PFSK-1 (cell line): Measurements from ENCODE around the gene ADAMTS3.

Source experiments
- FOXP2 ChIP-seq: optimal IDR thresholded peaks from 2 replicates; pipeline ENCODE3; 2011; ENCODE audit warnings: borderline replicate concordance, control low read depth, inconsistent platforms; ENCODE audit not compliant: insufficient read depth; ENCODE audit errors: extremely low read length, extremely low read depth
- POLR2AphosphoS5 ChIP-seq: IDR thresholded peaks from 2 replicates; pipeline ENCODE4 v1.6.1; 2012; ENCODE audit warnings: low read depth, mild to moderate bottlenecking, control low read depth, low read length, moderate library complexity
- REST ChIP-seq, 2 experiments: IDR thresholded peaks; 2 replicates each; pipeline versions ENCODE4 v1.6.1 to v1.8.0; 2011 to 2012; ENCODE audit warnings: low read depth in 2 of 2, low read length in 2 of 2, control low read depth in 1 of 2, inconsistent platforms in 1 of 2, mild to moderate bottlenecking in 1 of 2, moderate library complexity in 1 of 2; ENCODE audit not compliant: insufficient read depth in 1 of 2
- SIN3A ChIP-seq: IDR thresholded peaks from 2 replicates; pipeline ENCODE4 v1.6.1; 2012; ENCODE audit warnings: mild to moderate bottlenecking, low read length, moderate library complexity, borderline replicate concordance; ENCODE audit not compliant: insufficient read depth
- TAF1 ChIP-seq: IDR thresholded peaks from 2 replicates; pipeline ENCODE4 v1.6.1; 2012; ENCODE audit warnings: low read length, control low read depth, borderline replicate concordance; ENCODE audit not compliant: insufficient read depth

ADAMTS3 gene

GRCh38 chr4:72553540-72554337 is 15.3 kb downstream of the ADAMTS3 start:
- no peak for TF ChIP-seq TAF1
- TF ChIP-seq POLR2AphosphoS5 = no peak
- no peak for TF ChIP-seq FOXP2
- no peak for TF ChIP-seq REST (IDR thresholded peaks at IDR 0.05; ENCODE audit: insufficient read depth in 1 of 2, low read depth in 2 of 2, low read length in 2 of 2)
- TF ChIP-seq SIN3A = no peak

- TF ChIP-seq TAF1 (no peak), FOXP2 (no peak), SIN3A (no peak), REST (IDR thresholded peaks at IDR 0.05; ENCODE audit: insufficient read depth in 1 of 2, low read depth in 2 of 2, low read length in 2 of 2) (no peak), POLR2AphosphoS5 (no peak)
These were observed 16.6 kb downstream of the ADAMTS3 start for GRCh38 chr4:72552447-72552846.

- TF ChIP-seq FOXP2 (no peak), SIN3A (no peak), POLR2AphosphoS5 (no peak), REST (IDR thresholded peaks at IDR 0.05; ENCODE audit: insufficient read depth in 1 of 2, low read depth in 2 of 2, low read length in 2 of 2) (no peak), TAF1 (no peak)
These were observed 22.6 kb downstream of the ADAMTS3 start for GRCh38 chr4:72546456-72546855.

GRCh38 chr4:72538006-72538405 is 31.0 kb downstream of the ADAMTS3 start:
- TF ChIP-seq REST (IDR thresholded peaks at IDR 0.05; ENCODE audit: insufficient read depth in 1 of 2, low read depth in 2 of 2, low read length in 2 of 2) (no peak), SIN3A (no peak), FOXP2 (no peak), POLR2AphosphoS5 (no peak), TAF1 (no peak)
